Erythroblast (primary cell): ENCODE data around the gene UPP2.

Experiments used
- DNase-seq, 2 experiments: peaks; one replicate each; lab custom pipeline; 2025; lab: John Stamatoyannopoulos, UW
- GATA1 ChIP-seq: IDR thresholded peaks from 2 replicates; pipeline ENCODE4 v1.6.1; 2011; ENCODE audit warnings: low read depth, mild to moderate bottlenecking, control low read depth, low read length, moderate library complexity
- POLR2A ChIP-seq: IDR thresholded peaks from 2 replicates; pipeline ENCODE4 v1.6.1; 2011; ENCODE audit warnings: mild to moderate bottlenecking, low read length

Gene UPP2

DNA sequence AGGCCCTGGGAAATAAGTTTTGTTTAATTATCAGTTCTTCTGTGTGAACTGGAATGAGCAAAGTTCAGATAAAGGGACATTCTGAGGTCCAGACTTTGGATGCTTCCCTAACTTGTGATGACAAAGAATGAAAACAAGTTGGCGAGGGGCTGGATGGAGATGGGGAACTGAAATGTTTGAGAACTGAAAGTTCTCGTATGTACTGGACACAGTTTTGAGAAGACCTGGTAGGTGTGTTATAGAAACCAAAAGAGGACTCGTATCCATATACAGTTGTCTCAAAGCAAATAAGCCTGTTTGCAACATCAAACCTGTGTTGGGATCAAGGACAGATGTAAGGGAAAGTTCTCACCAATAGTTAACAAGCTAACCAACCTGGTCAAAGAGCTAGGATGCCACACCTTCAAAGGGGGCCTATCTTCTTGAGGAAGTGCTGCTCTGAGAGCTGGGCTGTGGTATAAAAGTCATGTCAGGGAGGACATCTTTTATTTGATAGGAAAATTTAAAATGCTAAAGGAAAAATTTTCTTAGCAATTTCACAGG, at the start of gene UPP2:
TSS of gene UPP2 (plus strand) at position 493 of the 543 bp plus-strand sequence. CDS start 188 bp downstream, outside the sequence.
- TF ChIP-seq POLR2A, result no peak
- TF ChIP-seq GATA1, result no peak
- DNase-seq, result no peak

DNA sequence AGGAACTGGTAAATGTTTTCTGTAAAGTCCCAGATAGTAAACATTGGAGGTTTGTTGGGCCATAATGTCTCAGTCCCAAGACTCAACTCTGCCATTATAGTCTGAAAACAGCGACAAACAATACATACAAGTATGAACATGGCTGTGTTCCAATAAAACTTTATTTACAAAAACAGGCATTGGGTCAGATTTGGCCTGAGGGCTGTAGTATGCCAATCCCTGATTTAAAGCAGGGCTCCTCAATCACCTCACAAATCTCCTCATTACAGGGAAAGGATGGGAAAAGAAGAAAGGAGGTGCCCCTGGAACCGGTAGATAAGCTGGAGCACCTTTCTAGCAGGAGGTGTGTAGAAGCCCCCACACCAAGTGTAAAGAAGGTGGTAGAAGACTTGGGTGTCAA, 48.9 kb upstream of the UPP2 start:
- no peak for TF ChIP-seq GATA1
- TF ChIP-seq POLR2A, result no peak
- no peak for DNase-seq

- no peak for DNase-seq
- TF ChIP-seq POLR2A (no peak), GATA1 (no peak)
These were observed 44.8 kb upstream of the UPP2 start for GRCh38 chr2:158056875-158057274.

GRCh38 chr2:158060160-158060834, 41.4 kb upstream of the UPP2 start:
- TF ChIP-seq GATA1 (no peak), POLR2A (no peak)
- DNase-seq, result no peak

GRCh38 chr2:158060835-158061435, 40.7 kb upstream of the UPP2 start:
- DNase-seq, result no peak
- TF ChIP-seq POLR2A (no peak), GATA1 (no peak)

GRCh38 chr2:158061763-158062162, 39.9 kb upstream of the UPP2 start:
- DNase-seq, result no peak
- TF ChIP-seq GATA1, result no peak
- no peak for TF ChIP-seq POLR2A

- DNase-seq, result no peak
- TF ChIP-seq GATA1 (no peak), POLR2A (no peak)
These were observed 35.5 kb upstream of the UPP2 start for GRCh38 chr2:158066046-158066713.

DNA sequence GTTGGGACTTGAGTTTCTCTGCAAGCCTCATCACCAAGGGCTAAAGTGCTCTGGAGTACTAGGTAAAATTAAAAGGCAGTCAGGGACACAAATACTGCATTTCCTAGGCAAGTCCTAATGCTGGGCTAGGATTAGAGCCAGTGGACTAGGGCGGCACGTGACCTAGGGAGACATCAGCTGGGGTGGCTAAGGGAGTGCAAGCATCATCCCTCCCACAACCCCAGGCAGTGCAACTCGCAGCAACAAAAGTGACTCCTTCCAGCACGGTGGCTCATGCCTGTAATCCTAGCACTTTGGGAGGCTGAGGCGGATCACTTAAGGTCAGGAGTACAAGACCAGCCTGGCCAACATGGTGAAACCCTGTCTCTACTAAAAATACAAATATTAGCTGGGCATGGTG, 30.7 kb upstream of the UPP2 start:
- no peak for TF ChIP-seq GATA1
- no peak for TF ChIP-seq POLR2A
- DNase-seq, result no peak

GRCh38 chr2:158072361-158072760, 29.3 kb upstream of the UPP2 start:
- DNase-seq, result no peak
- TF ChIP-seq GATA1 (no peak), POLR2A (no peak)

DNA sequence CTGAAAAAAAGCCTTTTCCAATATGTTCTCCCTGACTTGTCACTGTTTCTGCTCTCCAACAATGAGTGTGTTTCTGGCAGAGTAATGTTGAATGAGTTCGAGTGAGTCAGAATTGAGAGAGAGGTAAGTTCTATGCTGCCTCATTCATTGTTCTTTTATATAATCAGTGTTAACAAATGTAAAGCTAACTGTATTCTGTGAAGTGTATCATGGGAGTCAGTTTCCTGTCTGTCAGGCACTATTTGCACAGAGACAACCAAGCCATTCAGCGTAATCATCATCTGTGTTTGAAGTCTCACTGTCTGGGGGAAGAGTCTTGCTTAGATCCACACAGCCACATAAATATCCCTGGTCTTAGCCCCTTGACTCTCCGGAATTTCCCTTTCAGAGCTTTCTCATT, 22.0 kb upstream of the UPP2 start:
- DNase-seq, result no peak
- TF ChIP-seq POLR2A, result no peak
- TF ChIP-seq GATA1, result no peak

DNA sequence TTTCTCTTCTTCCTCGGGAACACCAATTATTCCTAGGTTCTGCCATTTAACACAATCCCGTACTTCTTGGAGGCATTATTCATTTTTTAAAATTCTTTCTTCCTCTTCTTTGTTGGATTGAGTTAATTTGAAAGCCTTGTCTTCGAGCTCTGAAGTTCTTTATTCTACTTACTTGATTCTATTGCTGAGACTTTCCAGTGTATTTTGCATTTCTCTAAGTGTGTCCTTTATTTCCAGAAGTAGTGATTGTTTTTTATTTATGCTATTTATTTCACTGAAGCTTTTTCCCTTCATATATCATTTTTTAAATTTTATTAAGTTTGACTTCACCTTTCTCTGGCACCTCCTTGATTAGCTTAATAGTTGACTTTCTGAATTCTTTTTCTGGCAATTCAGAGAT, 13.6 kb upstream of the UPP2 start:
- DNase-seq, result no peak
- TF ChIP-seq POLR2A (no peak), GATA1 (no peak)

DNA sequence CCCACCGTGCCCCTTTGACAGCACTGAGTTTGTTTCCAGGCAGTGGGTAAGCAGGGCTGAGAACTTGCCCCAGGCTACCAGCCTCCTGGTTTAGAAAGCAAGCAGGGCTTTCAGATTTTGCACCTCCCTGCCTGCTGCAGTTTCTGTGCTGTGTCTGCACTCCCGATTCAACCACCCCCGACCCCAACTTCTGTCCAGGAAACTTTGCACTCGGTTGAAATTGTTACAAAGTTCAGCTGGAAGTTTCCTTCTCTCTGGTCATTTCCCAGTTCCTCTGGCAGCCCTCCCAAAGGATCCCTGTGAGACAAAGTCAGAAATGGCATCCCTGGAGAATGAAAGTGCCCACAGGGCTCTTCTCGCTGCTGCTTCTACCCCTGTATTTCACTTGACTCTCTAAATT, 12.4 kb upstream of the UPP2 start:
- no peak for DNase-seq
- TF ChIP-seq GATA1 (no peak), POLR2A (no peak)

- no peak for DNase-seq
- TF ChIP-seq POLR2A (no peak), GATA1 (no peak)
These were observed 10.0 kb upstream of the UPP2 start for GRCh38 chr2:158091647-158092046.

DNA sequence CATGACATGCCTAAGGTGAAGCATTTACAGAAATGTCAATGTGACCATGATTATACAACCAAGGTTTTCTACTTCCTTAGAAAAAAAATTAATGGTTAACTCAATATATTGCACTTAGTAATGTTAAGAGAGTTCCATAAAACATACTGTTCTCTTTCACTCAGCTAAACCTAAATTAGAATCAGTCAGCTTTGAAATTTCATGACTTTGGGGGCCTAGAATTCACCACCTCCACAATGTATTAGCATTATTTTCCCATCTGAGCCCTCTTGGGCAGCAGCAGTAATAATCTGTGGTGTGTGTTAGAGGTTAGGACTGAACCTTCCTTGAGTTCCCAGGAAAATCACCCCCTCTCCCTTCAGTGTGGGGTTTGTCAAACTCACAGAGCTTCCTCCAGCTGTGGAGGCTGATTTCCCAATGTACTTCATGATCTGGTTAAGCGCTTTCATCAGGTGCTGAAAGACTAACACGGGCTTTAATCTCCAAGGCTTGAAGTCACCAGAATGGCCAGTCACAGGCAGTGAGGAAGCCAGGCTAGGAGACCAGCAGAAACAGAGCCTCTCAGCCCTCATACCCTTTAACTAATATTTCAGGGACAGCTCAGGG, 7.1 kb upstream of the UPP2 start:
- DNase-seq, result no peak
- TF ChIP-seq POLR2A (no peak), GATA1 (no peak)
